Ascending aorta (tissue), 2 donors: Measurements from ENCODE around the gene STOX2. TPM values are rescaled to one million over a fixed set of nuclear protein-coding genes. Genes with fewer than 3 reads are reported as not detected.

Source experiments
- DNase-seq, 2 donors: peaks; one replicate each; pipeline ENCODE4 v3.0.0-alpha.2; 2019; ENCODE audit warnings: low spot score in 2 of 2
- H3K27ac ChIP-seq, 2 donors: fragments of 200-600 bp; sonication (generic); one replicate each; pipeline ENCODE4 v1.5.1; 2016 to 2017; ENCODE audit warnings: mild to moderate bottlenecking in 1 of 2
- H3K27me3 ChIP-seq: fragments of 200-600 bp; sonication (generic); one replicate; pipeline ENCODE4 v1.5.1; 2017
- H3K36me3 ChIP-seq, 2 donors: fragments of 200-600 bp; sonication (generic); one replicate each; pipeline ENCODE4 v1.5.1; 2016
- H3K4me1 ChIP-seq, 2 donors: fragments of 200-600 bp; sonication (generic); one replicate each; pipeline ENCODE4 v1.5.1; 2016 to 2017; ENCODE audit warnings: mild to moderate bottlenecking in 1 of 2
- H3K4me3 ChIP-seq, 2 donors: fragments of 200-600 bp; sonication (generic); one replicate each; pipeline ENCODE4 v1.5.1; 2016 to 2017; ENCODE audit warnings: mild to moderate bottlenecking in 1 of 2
- H3K9me3 ChIP-seq, 2 donors: fragments of 200-600 bp; sonication (generic); one replicate each; pipeline ENCODE4 v1.5.1; 2016
- intact Hi-C: fragments of 100-400 bp; cut with DNase I; formaldehyde crosslinking; loops from one replicate; pipeline ENCODE4 v1.15.1; 2023
- total RNA-seq: library from RNA; depleted of rRNA; stranded (reverse); fragments of >200 nt; gene quantifications from one replicate; pipeline ENCODE4 v1.1.0, GENCODE V29; 2016
- TF ChIP-seq, protein P1 (sequence below), 3 experiments: fragments of 200-600 bp in 2 of 3; fragments of 450-650 bp in 1 of 3; sonication (generic) in 2 of 3; IDR thresholded peaks; one replicate each; pipeline ENCODE4 v1.5.1; 2016 to 2019; ENCODE audit warnings: antibody characterized with exemption in 3 of 3, mild to moderate bottlenecking in 1 of 3, moderate library complexity in 1 of 3

Gene STOX2
- total RNA-seq, 1 donor from 2014 or later, result 41.7 TPM

DNA sequence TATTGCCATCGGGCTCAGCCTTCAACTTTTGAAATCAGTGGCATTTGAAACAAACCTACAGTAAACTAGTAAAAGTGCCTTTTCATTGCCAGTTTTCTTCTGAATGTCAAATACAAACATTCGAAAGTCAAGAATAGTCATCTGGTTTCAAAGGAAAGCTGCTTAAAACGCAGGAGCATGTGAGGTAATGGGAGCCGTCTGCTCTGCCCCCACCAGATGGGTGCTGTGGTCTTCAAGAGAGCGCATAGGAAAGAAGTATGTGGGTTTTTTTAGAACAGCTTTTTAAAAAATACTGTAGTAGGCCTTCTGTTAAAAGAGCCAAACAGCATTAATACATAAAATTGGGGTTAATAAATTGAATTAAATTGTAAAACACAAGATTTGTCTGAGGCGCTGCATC, 88.6 kb downstream of the STOX2 start:
- TF ChIP-seq, protein P1, sequence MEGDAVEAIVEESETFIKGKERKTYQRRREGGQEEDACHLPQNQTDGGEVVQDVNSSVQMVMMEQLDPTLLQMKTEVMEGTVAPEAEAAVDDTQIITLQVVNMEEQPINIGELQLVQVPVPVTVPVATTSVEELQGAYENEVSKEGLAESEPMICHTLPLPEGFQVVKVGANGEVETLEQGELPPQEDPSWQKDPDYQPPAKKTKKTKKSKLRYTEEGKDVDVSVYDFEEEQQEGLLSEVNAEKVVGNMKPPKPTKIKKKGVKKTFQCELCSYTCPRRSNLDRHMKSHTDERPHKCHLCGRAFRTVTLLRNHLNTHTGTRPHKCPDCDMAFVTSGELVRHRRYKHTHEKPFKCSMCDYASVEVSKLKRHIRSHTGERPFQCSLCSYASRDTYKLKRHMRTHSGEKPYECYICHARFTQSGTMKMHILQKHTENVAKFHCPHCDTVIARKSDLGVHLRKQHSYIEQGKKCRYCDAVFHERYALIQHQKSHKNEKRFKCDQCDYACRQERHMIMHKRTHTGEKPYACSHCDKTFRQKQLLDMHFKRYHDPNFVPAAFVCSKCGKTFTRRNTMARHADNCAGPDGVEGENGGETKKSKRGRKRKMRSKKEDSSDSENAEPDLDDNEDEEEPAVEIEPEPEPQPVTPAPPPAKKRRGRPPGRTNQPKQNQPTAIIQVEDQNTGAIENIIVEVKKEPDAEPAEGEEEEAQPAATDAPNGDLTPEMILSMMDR (IDR thresholded peaks at IDR 0.05), result no peak
- intact Hi-C loops, result no loop called here

DNA sequence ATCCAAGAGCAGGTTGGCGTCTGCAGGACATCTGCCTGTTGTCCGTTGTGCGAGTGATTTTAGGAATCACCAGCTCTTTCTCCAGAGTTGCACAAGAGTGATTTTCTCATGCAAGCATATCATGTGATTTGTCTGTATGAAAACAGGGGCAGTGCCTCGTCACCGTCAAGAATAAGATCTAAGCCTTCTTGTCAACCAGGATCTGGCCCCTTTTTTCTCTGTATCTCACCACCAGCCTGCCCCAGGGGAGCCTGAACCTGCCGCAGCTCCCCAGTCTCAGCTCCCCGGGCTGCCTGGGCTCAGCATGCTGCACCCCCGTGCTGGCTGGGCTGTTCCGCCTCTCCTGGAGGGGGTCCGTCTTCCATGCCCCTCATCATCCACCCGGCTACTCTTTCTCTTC, 90.5 kb downstream of the STOX2 start:
- Histone ChIP-seq H3K27ac (no peak overlapping the region), H3K4me3 (no peak overlapping the region), H3K4me1 (no peaks in the 10 kb centered on the region), H3K36me3 (no peaks in the 10 kb centered on the region), H3K27me3 (no peaks in the 10 kb centered on the region), H3K9me3 (no peaks in the 10 kb centered on the region)
- TF ChIP-seq, protein P1 (IDR thresholded peaks at IDR 0.05), result no peak
- DNase-seq, result no peak
- intact Hi-C loops, result no loop called here

More for the DNA sequence above, 88.6 kb downstream of the STOX2 start:
- no peak for DNase-seq
- Histone ChIP-seq H3K27me3 (no peaks in the 10 kb centered on the region), H3K4me1 (peaks cover 0 to 9% of the 10 kb centered on the region in 2 donors), H3K36me3 (no peaks in the 10 kb centered on the region), H3K27ac (no peak overlapping the region), H3K9me3 (no peaks in the 10 kb centered on the region), H3K4me3 (no peak overlapping the region)

DNA sequence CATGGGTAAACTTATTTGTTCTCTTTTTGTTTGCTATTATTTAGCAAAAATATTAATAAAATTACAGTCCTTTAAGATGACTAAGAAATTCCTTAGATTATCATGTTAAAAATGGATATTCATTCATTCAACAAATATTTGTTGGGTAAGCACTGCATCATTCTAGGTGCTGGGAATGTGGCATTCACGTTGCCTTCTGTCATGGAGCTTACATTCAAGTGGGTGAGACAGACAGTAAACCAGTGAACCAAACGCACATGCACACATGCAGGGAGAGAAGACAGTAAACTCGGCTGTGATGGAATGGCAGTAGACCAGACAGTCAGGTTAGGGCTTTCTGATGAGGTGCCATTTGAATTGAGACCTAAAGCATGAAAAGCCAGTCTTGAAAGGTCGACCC, 91.8 kb downstream of the STOX2 start:
- intact Hi-C loops, result no loop called here
- Histone ChIP-seq H3K36me3 (no peaks in the 10 kb centered on the region), H3K4me1 (no peaks in the 10 kb centered on the region), H3K4me3 (no peak overlapping the region), H3K27me3 (no peaks in the 10 kb centered on the region), H3K9me3 (no peaks in the 10 kb centered on the region), H3K27ac (no peak overlapping the region)
- TF ChIP-seq, protein P1 (IDR thresholded peaks at IDR 0.05), result no peak
- no peak for DNase-seq

DNA sequence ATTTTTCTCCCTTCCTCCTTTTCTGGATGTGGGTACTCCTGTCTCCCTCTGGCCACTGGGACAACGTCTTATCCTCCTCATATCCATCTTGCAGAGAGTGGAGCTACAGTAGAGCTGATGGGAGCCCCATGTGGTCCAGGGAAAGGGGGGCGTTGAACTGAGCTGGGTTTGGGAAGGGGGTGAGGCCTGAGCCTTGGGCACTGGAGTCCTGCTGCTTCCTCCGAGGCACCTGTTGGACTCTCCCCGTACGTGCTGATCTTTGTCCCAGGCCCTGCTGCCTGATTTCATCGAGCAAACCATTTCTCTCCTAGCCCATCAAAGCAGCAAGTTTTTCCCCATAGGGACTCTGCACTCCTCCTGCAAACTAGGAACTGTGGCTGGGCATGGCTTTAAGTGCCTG, 94.3 kb downstream of the STOX2 start:
- Histone ChIP-seq H3K9me3 (no peaks in the 10 kb centered on the region), H3K27ac (no peak overlapping the region), H3K36me3 (no peaks in the 10 kb centered on the region), H3K4me3 (no peak overlapping the region), H3K4me1 (no peaks in the 10 kb centered on the region), H3K27me3 (no peaks in the 10 kb centered on the region)
- TF ChIP-seq, protein P1 (IDR thresholded peaks at IDR 0.05), result no peak
- no peak for DNase-seq
- intact Hi-C loops, result no loop called here

DNA sequence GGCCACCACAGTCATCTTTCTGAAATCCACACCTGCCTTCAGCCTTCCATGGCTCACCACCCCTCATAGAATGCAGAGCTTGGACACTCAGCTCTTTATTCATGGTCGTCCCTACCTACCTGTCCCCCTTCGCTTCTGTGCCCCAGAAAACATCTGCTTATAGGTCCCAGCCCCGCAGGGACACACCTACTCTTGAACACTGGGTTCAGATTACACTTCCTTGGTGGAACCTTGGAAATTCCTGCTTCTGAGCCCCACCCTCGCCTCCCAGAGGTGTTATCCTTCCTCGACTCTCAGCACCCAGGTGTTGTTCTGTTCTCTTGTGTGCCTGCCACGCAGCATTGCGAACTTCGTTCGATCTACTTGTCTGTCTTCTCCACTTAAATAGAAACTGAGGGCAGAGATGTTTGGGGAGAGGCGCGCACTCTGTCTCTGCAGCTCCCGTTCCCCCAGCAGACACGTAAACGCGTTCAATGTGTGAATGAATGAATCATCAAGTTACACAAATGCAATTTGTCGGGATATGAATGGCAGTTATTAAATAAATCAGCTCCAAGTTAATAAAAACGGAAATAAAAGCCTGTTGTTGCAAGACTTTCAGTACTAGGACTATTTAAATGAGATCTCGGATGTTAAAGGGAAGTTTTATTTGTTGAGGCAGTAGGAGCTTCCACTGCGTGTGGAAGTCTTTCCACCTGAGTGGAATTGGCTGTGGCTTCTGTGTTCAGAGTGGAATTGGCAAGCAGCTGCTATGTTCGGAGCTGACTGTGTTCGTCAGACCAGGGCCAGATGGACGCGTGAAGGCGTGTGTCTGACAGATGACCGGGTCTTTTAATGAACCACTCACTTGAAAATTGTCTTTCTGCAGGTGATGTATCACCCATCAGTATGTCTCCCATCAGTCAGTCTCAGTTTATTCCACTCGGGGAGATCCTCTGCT, 95.6 kb downstream of the STOX2 start:
- TF ChIP-seq, protein P1 (IDR thresholded peaks at IDR 0.05), result no peak
- no peak overlapping the region for H3K4me3 ChIP-seq
- no peaks in the 10 kb centered on the region for H3K4me1 ChIP-seq
- H3K27ac ChIP-seq, result no peak overlapping the region
- intact Hi-C loops, result no loop called here
- H3K36me3 ChIP-seq, result no peaks in the 10 kb centered on the region
- DNase-seq, result no peak
- no peaks in the 10 kb centered on the region for H3K9me3 ChIP-seq
- no peaks in the 10 kb centered on the region for H3K27me3 ChIP-seq
